ENCODE data around the gene FBXL3.

Gene FBXL3, protein sequence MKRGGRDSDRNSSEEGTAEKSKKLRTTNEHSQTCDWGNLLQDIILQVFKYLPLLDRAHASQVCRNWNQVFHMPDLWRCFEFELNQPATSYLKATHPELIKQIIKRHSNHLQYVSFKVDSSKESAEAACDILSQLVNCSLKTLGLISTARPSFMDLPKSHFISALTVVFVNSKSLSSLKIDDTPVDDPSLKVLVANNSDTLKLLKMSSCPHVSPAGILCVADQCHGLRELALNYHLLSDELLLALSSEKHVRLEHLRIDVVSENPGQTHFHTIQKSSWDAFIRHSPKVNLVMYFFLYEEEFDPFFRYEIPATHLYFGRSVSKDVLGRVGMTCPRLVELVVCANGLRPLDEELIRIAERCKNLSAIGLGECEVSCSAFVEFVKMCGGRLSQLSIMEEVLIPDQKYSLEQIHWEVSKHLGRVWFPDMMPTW

GRCh38 chr13:77026861-77027621 is at the start of gene FBXL3:
Gene FBXL3, minus strand, starts transcription at chr13:77027159. Its CDS starts 5,299 bp downstream, at chr13:77021860.
- peak; percentile 49 to 73 for DNase-seq (ENCODE audit: extremely low read depth in 1 of 2, low read depth in 1 of 2)

- no peak for DNase-seq (ENCODE audit: extremely low read depth in 1 of 2, low read depth in 1 of 2)
Observed at GRCh38 chr13:77067519-77067918, 40.6 kb upstream of the FBXL3 start.

- DNase-seq (ENCODE audit: extremely low read depth in 1 of 2, low read depth in 1 of 2), result no peak
Observed at GRCh38 chr13:77065461-77066147, 38.6 kb upstream of the FBXL3 start.

GRCh38 chr13:77062097-77062496 is 35.1 kb upstream of the FBXL3 start:
- no peak for DNase-seq (ENCODE audit: extremely low read depth in 1 of 2, low read depth in 1 of 2)

DNA sequence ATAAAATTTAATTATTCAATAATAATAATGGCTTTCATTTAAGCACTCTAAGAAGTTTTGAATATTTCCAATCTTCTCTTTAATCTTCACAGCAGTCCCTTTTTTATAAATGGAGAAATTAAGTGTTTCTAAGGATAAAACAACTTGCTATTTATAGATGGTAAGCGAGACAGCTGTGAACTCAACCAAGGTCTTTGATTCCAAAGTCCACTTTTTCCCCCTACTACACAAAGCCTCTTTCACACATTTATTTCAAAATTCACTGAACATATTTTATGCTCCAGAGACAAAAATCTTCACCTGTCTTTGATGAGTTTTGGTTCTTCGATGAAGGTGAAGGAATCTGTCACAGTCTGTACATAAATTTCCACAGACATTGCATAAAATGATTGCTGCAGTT is 34.4 kb upstream of the FBXL3 start:
- no peak for DNase-seq (ENCODE audit: extremely low read depth in 1 of 2, low read depth in 1 of 2)

DNA sequence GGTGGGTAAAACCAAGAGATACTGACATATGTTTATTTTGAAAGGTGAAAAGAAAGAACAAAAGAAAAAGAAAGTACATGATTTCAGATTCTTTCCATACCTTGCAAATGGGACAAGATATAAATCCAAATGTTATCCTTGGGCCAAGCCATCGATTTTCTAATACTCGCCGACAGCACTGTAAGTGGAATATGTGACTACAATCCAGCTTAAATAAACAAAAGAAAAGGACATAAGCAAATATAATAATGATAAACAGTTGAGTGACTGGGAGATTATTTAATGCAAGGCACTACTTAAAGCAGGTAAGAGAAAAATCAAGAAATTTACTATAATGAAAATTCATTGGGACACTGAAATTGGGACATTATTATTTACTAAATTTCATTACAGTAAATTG is 29.9 kb upstream of the FBXL3 start:
- DNase-seq (ENCODE audit: extremely low read depth in 1 of 2, low read depth in 1 of 2), result no peak

GRCh38 chr13:77056382-77056781 is 29.4 kb upstream of the FBXL3 start:
- DNase-seq (ENCODE audit: extremely low read depth in 1 of 2, low read depth in 1 of 2), result no peak

GRCh38 chr13:77055158-77055557 is 28.2 kb upstream of the FBXL3 start:
- no peak for DNase-seq (ENCODE audit: extremely low read depth in 1 of 2, low read depth in 1 of 2)

DNA sequence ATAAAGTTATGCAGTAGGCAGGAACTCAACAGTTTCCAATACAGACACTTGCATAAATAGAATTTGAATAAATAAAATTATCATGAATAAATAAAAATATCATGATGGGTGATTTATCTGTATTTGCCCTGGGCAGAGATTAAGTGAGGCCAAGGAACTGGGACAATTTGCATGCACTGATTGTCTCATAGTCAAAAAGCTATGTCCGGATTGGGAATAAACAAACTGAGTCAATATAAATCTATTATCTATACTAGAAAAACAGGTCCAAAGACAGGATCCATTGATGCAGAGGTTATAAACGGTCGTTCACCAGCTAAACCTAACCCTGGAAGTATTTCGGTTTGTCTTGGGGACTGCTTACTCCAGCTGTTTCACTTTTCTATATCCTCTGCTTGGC is 26.2 kb upstream of the FBXL3 start:
- DNase-seq (ENCODE audit: extremely low read depth in 1 of 2, low read depth in 1 of 2), result no peak

GRCh38 chr13:77048681-77049080 is 21.7 kb upstream of the FBXL3 start:
- DNase-seq (ENCODE audit: extremely low read depth in 1 of 2, low read depth in 1 of 2), result no peak

GRCh38 chr13:77047649-77048343 is 20.8 kb upstream of the FBXL3 start:
- no peak for DNase-seq (ENCODE audit: extremely low read depth in 1 of 2, low read depth in 1 of 2)

DNA sequence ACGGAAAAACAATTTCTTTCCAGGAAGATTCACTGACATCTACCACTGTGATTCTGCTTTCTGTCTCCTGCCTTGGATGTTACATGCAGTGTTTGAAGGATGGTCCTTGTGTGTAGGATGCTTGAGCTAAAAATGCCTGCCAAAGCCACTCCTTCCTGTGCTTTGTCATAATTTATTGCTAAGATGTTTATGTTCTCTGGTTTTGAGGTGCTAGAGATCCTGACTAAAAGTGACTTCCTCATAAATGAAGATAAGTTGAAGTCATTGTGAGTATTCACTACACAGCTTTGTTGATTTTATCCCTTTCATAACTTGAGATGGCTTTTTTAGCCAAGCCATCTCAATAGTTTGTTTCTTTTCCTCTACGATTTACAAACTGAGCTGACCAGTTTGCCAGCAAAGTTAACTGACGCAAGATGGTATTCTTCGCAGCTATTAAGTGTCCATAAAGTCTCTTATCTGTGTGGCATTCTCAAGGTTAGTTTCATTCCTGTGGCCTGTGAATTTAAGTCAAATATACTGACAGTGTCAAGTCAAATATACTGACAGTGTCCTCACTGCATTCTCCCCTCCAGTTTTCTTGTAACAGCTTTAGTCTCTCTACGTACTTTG is 15.7 kb upstream of the FBXL3 start:
- DNase-seq (ENCODE audit: extremely low read depth in 1 of 2, low read depth in 1 of 2), result no peak

DNA sequence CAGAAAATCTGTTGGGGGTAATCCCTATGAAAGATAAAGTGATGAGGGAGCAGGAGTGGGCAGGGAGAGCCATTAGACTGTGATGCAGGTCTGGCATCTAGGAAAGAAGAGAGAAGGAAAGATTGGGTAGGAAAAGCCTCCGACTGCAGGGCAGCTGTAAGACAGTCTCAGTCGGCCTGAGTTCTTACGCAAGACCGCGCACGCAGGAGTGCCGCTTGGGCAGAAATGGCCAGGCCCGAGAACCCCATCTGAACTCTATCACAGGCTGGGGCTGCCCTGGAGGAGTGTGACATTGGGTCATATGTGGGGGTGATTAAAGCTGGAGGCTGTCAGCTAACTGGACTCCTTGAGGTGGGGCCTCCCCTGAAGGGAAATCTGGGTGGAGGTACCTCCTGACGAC is 13.9 kb upstream of the FBXL3 start:
- no peak for DNase-seq (ENCODE audit: extremely low read depth in 1 of 2, low read depth in 1 of 2)

DNA sequence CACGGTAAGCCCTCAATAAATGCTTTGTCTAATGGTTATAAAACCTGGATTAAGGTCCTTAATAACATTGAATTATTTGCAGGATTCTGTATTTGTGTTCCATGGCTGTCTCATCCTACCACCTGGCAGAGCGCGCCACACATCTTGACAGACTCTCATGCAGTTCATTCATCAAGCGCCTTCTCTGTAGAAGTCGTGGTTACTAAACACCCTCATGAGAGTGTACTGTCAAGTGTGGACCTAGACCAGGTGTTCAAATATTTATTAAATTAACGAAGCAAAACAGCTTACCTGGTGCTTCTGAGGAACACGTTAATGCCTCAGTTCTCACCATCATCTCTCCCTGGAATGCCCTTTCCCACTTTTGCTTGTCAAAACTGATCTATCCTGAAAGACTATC is 13.1 kb upstream of the FBXL3 start:
- no peak for DNase-seq (ENCODE audit: extremely low read depth in 1 of 2, low read depth in 1 of 2)

GRCh38 chr13:77038907-77039480 is 12.0 kb upstream of the FBXL3 start:
- DNase-seq (ENCODE audit: extremely low read depth in 1 of 2, low read depth in 1 of 2), result no peak

DNA sequence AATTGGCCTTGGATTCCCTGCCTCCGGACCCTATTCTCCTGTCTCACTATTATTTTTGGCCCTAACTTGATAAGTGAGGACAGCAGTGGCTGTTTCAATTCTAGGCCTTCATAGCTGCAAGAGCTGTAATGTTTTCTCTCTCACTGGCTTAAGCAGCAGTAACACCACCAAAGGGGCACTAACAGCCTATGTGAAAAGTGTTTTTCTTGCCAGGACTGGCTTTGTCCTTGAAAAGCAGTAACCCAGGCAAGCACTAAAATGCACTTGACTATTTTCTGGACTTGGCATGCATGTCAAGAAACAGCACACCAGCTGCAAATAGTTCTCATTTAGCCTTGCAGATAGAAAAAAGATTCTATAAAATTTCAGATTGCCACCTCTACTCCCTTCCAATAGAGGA is 9.3 kb upstream of the FBXL3 start:
- DNase-seq (ENCODE audit: extremely low read depth in 1 of 2, low read depth in 1 of 2), result no peak

GRCh38 chr13:77034881-77035280 is 7.9 kb upstream of the FBXL3 start:
- no peak for DNase-seq (ENCODE audit: extremely low read depth in 1 of 2, low read depth in 1 of 2)

DNA sequence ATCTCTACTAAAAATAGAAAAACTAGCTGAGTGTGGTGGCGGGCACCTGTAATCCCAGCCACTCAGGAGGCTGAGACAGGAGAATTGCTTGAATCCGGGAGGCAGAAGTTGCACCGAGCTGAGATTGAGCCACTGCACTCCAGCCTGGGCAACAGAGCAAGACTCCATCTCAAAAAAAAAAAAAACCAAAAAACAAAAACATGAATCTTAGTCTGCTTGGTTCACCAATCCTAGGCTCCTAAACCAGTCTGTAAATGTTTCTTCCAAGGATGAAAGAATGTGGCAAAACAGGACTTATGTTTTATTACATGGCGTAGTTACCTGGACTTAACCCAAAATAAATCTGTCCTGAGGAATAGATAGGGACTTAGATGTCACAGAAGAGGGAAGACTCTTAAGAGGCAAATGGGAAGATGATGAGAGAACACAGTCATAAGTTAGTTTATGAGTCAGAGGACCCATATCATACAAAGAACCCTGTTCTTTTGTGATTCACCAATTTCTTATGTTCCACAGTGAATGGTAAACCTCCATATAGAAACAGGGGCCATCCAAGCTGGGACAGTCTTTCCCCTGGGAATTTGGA is 6.9 kb upstream of the FBXL3 start:
- no peak for DNase-seq (ENCODE audit: extremely low read depth in 1 of 2, low read depth in 1 of 2)

- DNase-seq (ENCODE audit: extremely low read depth in 1 of 2, low read depth in 1 of 2), result no peak
Observed at GRCh38 chr13:77031656-77032243, 4.8 kb upstream of the FBXL3 start.
